OCI-M2 (cell line): Measurements from ENCODE around the gene PSMD1.
"Not testable (repeated sequence)": the region's sequence is repeated elsewhere in the genome, so short reads cannot be mapped to it uniquely, and the experiment has no call there.

ENCODE experiments used
- DNase-seq: peaks from one replicate; lab custom pipeline; 2025; ENCODE audit not compliant: unreplicated experiment; lab: John Stamatoyannopoulos, UW

Gene PSMD1

GRCh38 chr2:231052494-231053451, 3.9 kb upstream of the PSMD1 start:
- no peak for DNase-seq

GRCh38 chr2:231053846-231054245, 2.8 kb upstream of the PSMD1 start:
- DNase-seq: no peak

GRCh38 chr2:231057590-231057989, 923 bp downstream of the PSMD1 start:
- DNase-seq: no peak

GRCh38 chr2:231058761-231059550, 2.3 kb downstream of the PSMD1 start:
- DNase-seq: no peak

GRCh38 chr2:231059756-231060155, 3.1 kb downstream of the PSMD1 start:
- no peak for DNase-seq

- DNase-seq: no peak
Measured at GRCh38 chr2:231062776-231063175, 6.1 kb downstream of the PSMD1 start.

- no peak for DNase-seq
Measured at GRCh38 chr2:231063347-231063746, 6.7 kb downstream of the PSMD1 start.

- no peak for DNase-seq
Measured at GRCh38 chr2:231065966-231066365, 9.3 kb downstream of the PSMD1 start.

- DNase-seq: not testable (repeated sequence)
Measured at GRCh38 chr2:231067531-231067930, 10.9 kb downstream of the PSMD1 start.

- no peak for DNase-seq
Measured at GRCh38 chr2:231068525-231069222, 12.0 kb downstream of the PSMD1 start.

- no peak for DNase-seq
Measured at GRCh38 chr2:231069379-231070054, 12.8 kb downstream of the PSMD1 start.

GRCh38 chr2:231084565-231084964, 27.9 kb downstream of the PSMD1 start:
- DNase-seq: no peak

GRCh38 chr2:231088754-231089153, 32.1 kb downstream of the PSMD1 start:
- DNase-seq: no peak

GRCh38 chr2:231093933-231094332, 37.3 kb downstream of the PSMD1 start:
- no peak for DNase-seq

GRCh38 chr2:231094736-231095346, 38.2 kb downstream of the PSMD1 start:
- DNase-seq: no peak

- DNase-seq: no peak
Measured at GRCh38 chr2:231099918-231100317, 43.3 kb downstream of the PSMD1 start.

- not testable (repeated sequence) for DNase-seq
Measured at GRCh38 chr2:231100321-231100720, 43.7 kb downstream of the PSMD1 start.

- DNase-seq: no peak
Measured at GRCh38 chr2:231100990-231101389, 44.3 kb downstream of the PSMD1 start.

GRCh38 chr2:231102772-231103171, 46.1 kb downstream of the PSMD1 start:
- DNase-seq: no peak

GRCh38 chr2:231104115-231104713, 47.5 kb downstream of the PSMD1 start:
- DNase-seq: peak; percentile 21
